Stromal cell of bone marrow (primary cell): ENCODE results near the gene ANTXR2.
"Not testable (repeated sequence)": the region's sequence is repeated elsewhere in the genome, so short reads cannot be mapped to it uniquely, and the experiment has no call there.

Source experiments
- DNase-seq: peaks from one replicate; pipeline ENCODE4 v3.0.0-alpha.2; 2012; ENCODE audit warnings: low read depth

ANTXR2 gene

GRCh38 chr4:80072744-80073472 lies at the start of gene ANTXR2:
TSS of gene ANTXR2 (minus strand) at chr4:80073229. CDS start at chr4:80072560, 669 bp downstream.
- peak; percentile 98 for DNase-seq

- not testable (repeated sequence) for DNase-seq
Measured at GRCh38 chr4:80121815-80122214, 48.8 kb upstream of the ANTXR2 start.

- DNase-seq = not testable (repeated sequence)
Measured at GRCh38 chr4:80119620-80120019, 46.6 kb upstream of the ANTXR2 start.

DNA sequence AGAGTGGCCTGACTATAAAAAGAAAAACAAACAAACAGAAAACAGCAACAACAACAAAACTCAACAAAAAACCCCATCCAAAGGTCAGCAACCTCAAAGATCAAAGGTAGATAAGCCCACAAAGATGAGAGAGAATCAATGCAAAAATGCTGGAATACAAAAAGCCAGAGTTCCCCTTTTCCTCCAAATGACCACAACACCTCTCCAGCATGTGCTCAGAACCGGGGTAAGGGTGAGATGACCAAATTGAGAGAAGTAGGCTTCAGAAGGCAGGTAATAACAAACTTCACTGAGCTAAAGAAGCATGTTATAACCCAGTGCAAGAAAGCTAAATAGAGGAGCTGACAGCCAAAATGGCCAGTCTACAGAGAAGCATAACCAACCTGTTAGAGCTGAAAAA lies 43.5 kb upstream of the ANTXR2 start:
- no peak for DNase-seq

GRCh38 chr4:80115368-80116181 lies 42.5 kb upstream of the ANTXR2 start:
- no peak for DNase-seq

DNA sequence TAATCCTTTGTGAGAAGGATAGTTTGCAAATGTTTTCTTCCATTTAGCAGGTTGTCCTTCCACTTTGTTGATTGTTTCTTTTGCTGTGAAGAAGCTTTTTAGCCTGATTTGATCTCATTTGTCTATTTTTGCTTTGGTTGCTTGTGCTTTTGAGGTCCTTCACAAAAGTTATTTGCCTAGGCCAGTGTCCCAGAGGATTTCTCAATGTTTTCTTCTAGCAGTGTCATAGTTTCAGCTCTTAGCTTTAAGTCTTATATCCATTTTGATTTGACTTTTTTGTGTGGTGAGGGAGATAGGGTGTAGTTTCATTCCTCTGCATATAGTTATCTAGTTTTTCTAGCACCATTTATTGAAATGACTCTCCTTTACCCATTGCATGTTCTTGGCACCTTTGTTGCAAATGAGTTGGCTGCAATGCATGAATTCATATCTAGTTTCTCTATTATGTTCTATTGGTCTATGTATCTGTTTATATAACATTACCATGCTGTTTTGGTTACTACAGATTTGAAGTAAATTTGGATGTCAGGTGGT lies 41.8 kb upstream of the ANTXR2 start:
- no peak for DNase-seq

- DNase-seq = no peak
Measured at GRCh38 chr4:80113615-80114014, 40.6 kb upstream of the ANTXR2 start.

DNA sequence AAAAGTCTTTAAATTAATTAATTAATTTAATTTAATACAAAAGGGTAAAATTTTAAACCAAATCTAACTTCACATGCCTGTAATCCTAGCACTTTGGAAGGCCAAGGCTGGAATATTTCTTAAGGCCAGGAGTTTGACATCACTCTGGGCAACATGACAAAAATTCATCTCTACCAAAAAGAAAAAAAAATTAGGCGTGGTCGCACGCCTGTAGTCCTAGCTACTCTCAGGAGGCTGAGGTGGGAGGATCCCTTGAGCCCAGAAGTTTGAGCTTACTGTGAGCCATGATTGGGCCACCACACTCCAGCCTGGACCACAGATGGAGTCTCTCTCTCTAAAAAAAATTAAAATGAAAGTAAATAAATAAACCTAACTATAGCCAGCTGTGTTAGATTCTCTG lies 39.2 kb upstream of the ANTXR2 start:
- DNase-seq = peak; percentile 53

- no peak for DNase-seq
Measured at GRCh38 chr4:80111276-80111675, 38.2 kb upstream of the ANTXR2 start.

DNA sequence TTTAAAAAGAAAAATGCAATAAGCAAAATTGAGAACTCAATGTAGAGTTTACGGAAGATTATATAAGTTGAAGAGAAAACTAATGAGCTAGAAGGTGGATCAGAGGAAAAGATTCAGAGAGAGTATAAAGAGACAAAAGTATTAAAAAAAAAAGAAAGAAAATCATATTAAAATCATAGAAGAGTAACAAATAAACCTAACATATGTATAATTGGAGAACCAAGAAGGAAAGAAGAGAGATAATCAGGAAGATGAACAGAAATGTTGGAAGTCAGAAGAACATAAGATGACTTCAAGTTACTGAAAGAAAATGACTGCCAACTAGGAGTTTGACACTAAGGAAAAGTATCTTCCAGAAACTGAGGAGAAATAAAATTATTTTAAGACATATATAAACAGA lies 34.3 kb upstream of the ANTXR2 start:
- DNase-seq = no peak

DNA sequence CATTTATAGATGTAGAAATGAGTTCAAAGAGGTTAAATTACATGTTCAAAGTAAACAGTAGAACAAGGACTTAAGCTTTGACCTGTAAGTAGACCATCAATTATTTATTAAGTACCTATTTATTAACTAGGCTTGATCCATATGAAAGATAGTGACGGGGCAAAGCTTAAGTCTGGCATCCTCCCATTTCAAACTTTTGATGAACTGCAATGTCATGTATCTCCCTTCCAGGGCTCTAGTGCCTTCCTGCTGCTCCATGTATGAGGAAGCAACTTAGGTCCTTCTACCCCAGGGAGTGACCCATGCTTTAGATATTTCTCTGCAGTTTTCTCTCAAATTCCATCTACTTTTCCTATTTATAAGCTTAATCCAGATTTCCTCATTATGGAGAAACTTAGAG lies 31.9 kb upstream of the ANTXR2 start:
- no peak for DNase-seq

DNA sequence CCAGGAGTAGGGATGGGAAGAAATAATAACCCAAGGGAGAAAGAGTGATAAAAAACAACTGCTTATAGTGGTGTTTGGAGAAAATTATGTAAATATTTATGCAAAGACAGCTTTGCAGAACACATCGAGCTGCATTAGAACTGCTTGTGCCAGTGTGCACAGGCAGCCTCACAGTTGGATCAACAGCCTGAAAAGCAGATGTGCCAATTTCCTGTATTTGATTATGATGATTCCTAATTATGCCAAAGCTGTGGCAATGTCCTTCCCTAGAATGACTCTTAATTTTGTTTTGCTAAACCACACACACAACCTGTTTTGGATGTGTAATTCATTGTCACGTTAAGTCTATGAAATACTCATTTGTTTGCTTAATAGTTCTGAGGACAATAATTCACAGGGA lies 30.6 kb upstream of the ANTXR2 start:
- no peak for DNase-seq

GRCh38 chr4:80101792-80102116 lies 28.7 kb upstream of the ANTXR2 start:
- DNase-seq = no peak

GRCh38 chr4:80101071-80101791 lies 28.2 kb upstream of the ANTXR2 start:
- DNase-seq = no peak

GRCh38 chr4:80099671-80100070 lies 26.6 kb upstream of the ANTXR2 start:
- DNase-seq = no peak

DNA sequence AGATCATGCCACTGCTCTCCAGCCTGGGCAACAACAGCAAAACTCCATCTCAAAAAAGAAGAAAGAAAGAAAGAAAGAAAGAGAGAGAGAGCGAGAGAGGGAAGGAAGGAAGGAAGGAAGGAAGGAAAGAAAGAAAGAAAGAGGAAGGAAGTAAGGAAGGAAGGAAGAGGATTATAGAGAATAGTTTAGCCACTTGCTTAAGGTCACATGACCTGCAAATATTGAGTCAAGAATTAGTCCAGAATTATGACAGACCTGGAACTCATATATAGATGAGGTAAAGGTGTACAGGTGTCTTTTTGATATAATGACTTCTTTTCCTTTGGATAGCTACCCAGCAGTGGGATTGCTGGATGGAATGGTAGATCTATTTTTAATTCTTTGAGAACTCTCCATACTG lies 25.6 kb upstream of the ANTXR2 start:
- DNase-seq = no peak

DNA sequence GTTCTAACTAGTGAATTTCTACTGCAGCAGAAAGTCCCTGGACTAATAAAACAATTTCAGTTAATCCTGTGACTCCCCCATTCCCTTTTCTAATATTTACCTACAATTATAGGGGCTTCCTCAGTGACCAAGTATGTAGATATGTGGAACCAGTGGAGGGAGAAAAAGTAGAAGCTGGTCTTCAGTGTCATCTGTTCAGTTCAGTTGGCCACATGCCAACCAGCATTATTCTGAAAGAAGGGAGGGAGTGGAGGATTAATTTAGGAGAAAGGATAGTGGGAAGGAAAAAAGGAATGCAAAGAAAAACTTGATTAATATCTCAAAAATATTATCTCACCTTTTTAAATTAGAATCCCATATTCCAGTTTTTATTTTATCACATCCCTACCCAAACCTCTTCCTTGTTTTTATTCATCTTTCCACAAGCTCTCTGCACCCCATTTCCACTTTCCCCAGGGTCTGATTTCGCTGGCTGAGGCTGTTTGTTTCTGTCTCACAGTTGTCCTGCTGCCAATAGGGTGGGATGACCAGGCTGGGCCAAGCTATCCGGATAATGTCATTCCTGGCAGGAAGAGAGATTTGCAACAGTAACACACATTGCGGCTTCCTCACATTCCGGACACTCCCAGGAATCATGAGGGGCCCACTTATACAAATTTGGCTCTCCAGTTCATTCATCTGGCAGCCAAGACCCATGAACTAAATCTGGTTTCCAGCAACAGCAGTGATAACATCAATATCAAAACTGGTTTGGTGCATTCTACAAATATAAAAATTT lies 24.6 kb upstream of the ANTXR2 start:
- peak; percentile 93 for DNase-seq

DNA sequence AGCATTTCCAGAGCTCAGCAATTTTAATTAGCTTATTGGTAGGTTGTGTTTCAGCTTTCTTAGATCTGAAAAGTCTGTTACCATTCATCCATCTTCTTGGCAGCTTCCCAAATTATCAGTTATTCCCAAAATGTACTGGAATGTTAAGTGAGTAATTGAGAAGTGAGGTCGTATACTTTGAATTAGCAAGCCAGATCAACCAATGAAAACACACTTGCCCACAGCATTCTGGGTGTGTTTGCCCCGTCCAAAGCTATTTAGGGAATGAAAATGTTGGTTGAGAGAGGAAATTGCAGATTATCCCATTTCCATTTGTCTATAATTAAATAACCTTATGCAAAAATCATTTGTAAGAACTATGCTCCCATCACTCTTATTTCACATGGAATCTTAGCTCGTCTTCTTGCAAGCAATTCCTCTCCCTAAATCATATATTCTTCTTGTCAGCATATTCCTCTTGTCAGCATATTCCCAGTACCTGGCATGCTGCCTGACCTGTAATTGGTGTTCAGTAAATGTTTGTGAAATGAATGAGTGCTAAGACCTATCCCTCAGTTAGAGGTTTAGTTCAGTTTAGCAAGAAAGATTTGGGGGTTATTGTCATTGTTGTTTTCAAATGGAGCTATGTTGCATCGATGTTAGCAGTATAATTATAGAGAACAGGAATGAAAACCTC lies 23.3 kb upstream of the ANTXR2 start:
- DNase-seq = no peak

- no peak for DNase-seq
Measured at GRCh38 chr4:80094191-80094590, 21.2 kb upstream of the ANTXR2 start.

DNA sequence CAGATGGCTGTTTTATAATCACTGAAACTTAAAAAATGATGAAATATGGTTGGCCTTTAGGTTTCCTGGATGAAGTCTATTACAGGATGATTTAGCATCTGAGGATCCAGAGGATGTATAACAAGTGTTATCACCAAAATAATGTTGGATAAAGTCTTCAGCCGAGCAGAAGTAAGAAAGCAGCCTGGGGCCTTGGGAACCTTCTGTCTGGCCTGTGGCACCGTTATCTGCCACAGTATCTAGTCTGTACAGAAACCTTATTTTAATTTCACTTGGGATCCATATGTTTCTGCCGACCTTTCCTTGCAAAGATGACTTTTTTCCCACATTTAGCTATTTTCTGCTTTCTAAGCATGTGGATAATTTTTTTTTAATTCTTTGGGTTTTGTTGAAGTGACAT lies 20.5 kb upstream of the ANTXR2 start:
- DNase-seq = no peak

GRCh38 chr4:80092847-80093246 lies 19.8 kb upstream of the ANTXR2 start:
- DNase-seq = no peak
